Thyroid gland (tissue), 4 donors: ENCODE data around the gene ANKRD33B. TPM values are rescaled to one million over a fixed set of nuclear protein-coding genes. Genes with fewer than 3 reads are reported as not detected.

Experiments
- DNase-seq, 2 donors: peaks; one replicate each; pipeline ENCODE4 v3.0.0-alpha.2; 2019
- H3K27ac ChIP-seq, 3 donors: fragments of 200-600 bp; sonication (generic); 1 replicate in 2 of 3; 2 replicates in 1 of 3; pipeline ENCODE4 v1.5.1; 2016 to 2019; ENCODE audit warnings: mild to moderate bottlenecking in 1 of 3, moderate library complexity in 1 of 3
- H3K27me3 ChIP-seq: fragments of 200-600 bp; sonication (generic); one replicate; pipeline ENCODE4 v1.5.1; 2019
- H3K36me3 ChIP-seq, 2 donors: fragments of 200-600 bp; sonication (generic); one replicate each; pipeline ENCODE4 v1.5.1; 2016 to 2019
- H3K4me1 ChIP-seq, 2 donors: fragments of 200-600 bp; sonication (generic); one replicate each; pipeline ENCODE4 v1.5.1; 2017 to 2019
- H3K4me3 ChIP-seq, 3 donors: fragments of 200-600 bp; sonication (generic); replicated peaks in 1 of 3; 1 replicate in 2 of 3; 2 replicates in 1 of 3; pipeline ENCODE4 v1.5.1; 2016; ENCODE audit warnings: mild to moderate bottlenecking in 1 of 3
- H3K9me3 ChIP-seq: fragments of 200-600 bp; sonication (generic); one replicate; pipeline ENCODE4 v1.5.1; 2017
- CTCF ChIP-seq, 6 experiments: fragments of 200-600 bp in 3 of 6; fragments of 450-650 bp in 3 of 6; sonication (generic) in 3 of 6; IDR thresholded peaks; one replicate each; pipeline ENCODE4 v1.5.1; 2016 to 2019; ENCODE audit warnings: antibody characterized with exemption in 6 of 6, mild to moderate bottlenecking in 2 of 6, inconsistent platforms in 1 of 6, moderate library complexity in 1 of 6
- POLR2A ChIP-seq, 2 donors: fragments of 450-650 bp; IDR thresholded peaks; one replicate each; pipeline ENCODE4 v1.6.1; 2017; ENCODE audit warnings: antibody characterized with exemption in 2 of 2, mild to moderate bottlenecking in 2 of 2, moderate library complexity in 1 of 2
- WGBS, 2 donors: methylation state at CpG; one replicate each; pipeline ENCODE4 v1.1.5; 2017; 5-methylcytosine and 5-hydroxymethylcytosine counted together
- intact Hi-C: fragments of 100-400 bp; cut with DNase I; formaldehyde crosslinking; loops from one replicate; pipeline ENCODE4 v1.15.1; 2023
- total RNA-seq, 4 donors: library from RNA; depleted of rRNA; stranded (reverse); fragments of >200 nt; gene quantifications; one replicate each; pipeline ENCODE4 v1.2.3, GENCODE V29; 2016

ANKRD33B gene
- total RNA-seq, 4 donors from 2014 or later = 0.67 to 1.6 (median 1.1) TPM

GRCh38 chr5:10595672-10596309 lies 31.9 kb downstream of the ANKRD33B start:
- no peaks in the 10 kb centered on the region for H3K9me3 ChIP-seq
- no peak overlapping the region for H3K4me3 ChIP-seq
- no peak for DNase-seq
- TF ChIP-seq CTCF (IDR thresholded peaks at IDR 0.05) (no peak), POLR2A (IDR thresholded peaks at IDR 0.05) (no peak)
- H3K27ac ChIP-seq = peak overlapping the region in 2 of 3 donors; percentile 36 to 57
- H3K36me3 ChIP-seq = no peaks in the 10 kb centered on the region
- intact Hi-C loops = no loop called here
- no peaks in the 10 kb centered on the region for H3K27me3 ChIP-seq
- WGBS, 2 donors = 56 to 69% methylated on average over 8 of the region's 8 CpGs
- peaks cover 0 to 7% of the 10 kb centered on the region in 2 donors for H3K4me1 ChIP-seq

GRCh38 chr5:10596310-10596703 lies 32.4 kb downstream of the ANKRD33B start:
- Histone ChIP-seq H3K27me3 (no peaks in the 10 kb centered on the region), H3K4me3 (no peak overlapping the region), H3K36me3 (no peaks in the 10 kb centered on the region), H3K27ac (peak overlapping the region in 2 of 3 donors; percentile 36 to 57), H3K4me1 (peaks cover 0 to 11% of the 10 kb centered on the region in 2 donors), H3K9me3 (no peaks in the 10 kb centered on the region)
- 88 to 96% methylated on average over 3 of the region's 3 CpGs for WGBS, 2 donors
- TF ChIP-seq CTCF (IDR thresholded peaks at IDR 0.05) = no peak
- no peak for TF ChIP-seq POLR2A (IDR thresholded peaks at IDR 0.05)
- intact Hi-C loops = no loop called here
- no peak for DNase-seq

- 75 to 90% methylated on average over 1 of the region's 1 CpG for WGBS, 2 donors
- no peak for DNase-seq
- Histone ChIP-seq H3K4me1 (peaks cover 0 to 18% of the 10 kb centered on the region in 2 donors), H3K4me3 (no peak overlapping the region), H3K36me3 (no peaks in the 10 kb centered on the region), H3K27me3 (no peaks in the 10 kb centered on the region), H3K9me3 (no peaks in the 10 kb centered on the region), H3K27ac (no peak overlapping the region)
- intact Hi-C loops = no loop called here
- TF ChIP-seq CTCF (IDR thresholded peaks at IDR 0.05) = no peak
- no peak for TF ChIP-seq POLR2A (IDR thresholded peaks at IDR 0.05)
These were observed 33.1 kb downstream of the ANKRD33B start for GRCh38 chr5:10596886-10597451.

GRCh38 chr5:10599113-10599512 lies 35.2 kb downstream of the ANKRD33B start:
- H3K9me3 ChIP-seq = no peaks in the 10 kb centered on the region
- no peaks in the 10 kb centered on the region for H3K36me3 ChIP-seq
- H3K4me3 ChIP-seq = no peak overlapping the region
- no peak overlapping the region for H3K27ac ChIP-seq
- DNase-seq = no peak
- H3K4me1 ChIP-seq = peaks cover 0 to 20% of the 10 kb centered on the region in 2 donors
- 97 to 100% methylated on average over 1 of the region's 1 CpG for WGBS, 2 donors
- intact Hi-C loops = no loop called here
- H3K27me3 ChIP-seq = no peaks in the 10 kb centered on the region
- TF ChIP-seq CTCF (IDR thresholded peaks at IDR 0.05) = no peak
- no peak for TF ChIP-seq POLR2A (IDR thresholded peaks at IDR 0.05)

GRCh38 chr5:10599862-10600284 lies 36.0 kb downstream of the ANKRD33B start:
- Histone ChIP-seq H3K4me1 (peaks cover 0 to 20% of the 10 kb centered on the region in 2 donors), H3K9me3 (no peaks in the 10 kb centered on the region), H3K27ac (no peak overlapping the region), H3K4me3 (no peak overlapping the region), H3K27me3 (no peaks in the 10 kb centered on the region), H3K36me3 (no peaks in the 10 kb centered on the region)
- no peak for TF ChIP-seq CTCF (IDR thresholded peaks at IDR 0.05)
- no peak for TF ChIP-seq POLR2A (IDR thresholded peaks at IDR 0.05)
- DNase-seq = no peak
- intact Hi-C loops = no loop called here
